ENCODE results near the gene PER2.

The PER2 gene

DNA sequence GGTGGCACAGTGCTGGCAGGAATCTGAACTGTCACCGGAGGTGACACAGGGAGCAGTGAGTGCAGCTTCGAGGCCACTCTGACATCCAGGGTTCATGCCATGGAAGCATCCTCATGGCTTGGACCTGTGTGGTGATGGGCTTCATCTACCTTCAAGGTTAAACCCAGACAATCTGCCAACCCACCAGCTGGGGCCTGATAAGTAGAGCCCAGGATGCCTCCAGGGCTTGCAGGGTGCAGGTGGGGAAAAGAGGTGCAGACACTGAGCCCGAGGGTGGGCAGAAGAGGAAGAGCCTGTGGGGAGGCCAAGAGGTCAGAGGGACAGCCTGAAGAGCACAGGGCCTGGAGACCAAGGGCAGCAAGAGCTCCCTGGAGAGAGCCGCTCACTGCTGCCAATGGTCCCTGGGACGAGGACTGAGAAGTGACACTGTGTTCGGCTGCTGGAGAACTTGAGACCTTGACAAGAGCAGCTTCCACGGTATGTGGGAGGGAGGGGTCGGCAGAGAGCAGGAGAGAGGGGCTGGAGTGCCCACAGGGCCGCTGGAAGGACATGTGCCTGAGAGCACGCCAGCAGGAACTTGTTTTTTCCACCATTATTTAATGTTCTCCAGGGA, 40.5 kb downstream of the PER2 start:
- DNase-seq, result no peak

GRCh38 chr2:238247002-238247822, 41.2 kb downstream of the PER2 start:
- DNase-seq, result no peak

- DNase-seq, result no peak
Measured at GRCh38 chr2:238244151-238244550, 44.3 kb downstream of the PER2 start.

DNA sequence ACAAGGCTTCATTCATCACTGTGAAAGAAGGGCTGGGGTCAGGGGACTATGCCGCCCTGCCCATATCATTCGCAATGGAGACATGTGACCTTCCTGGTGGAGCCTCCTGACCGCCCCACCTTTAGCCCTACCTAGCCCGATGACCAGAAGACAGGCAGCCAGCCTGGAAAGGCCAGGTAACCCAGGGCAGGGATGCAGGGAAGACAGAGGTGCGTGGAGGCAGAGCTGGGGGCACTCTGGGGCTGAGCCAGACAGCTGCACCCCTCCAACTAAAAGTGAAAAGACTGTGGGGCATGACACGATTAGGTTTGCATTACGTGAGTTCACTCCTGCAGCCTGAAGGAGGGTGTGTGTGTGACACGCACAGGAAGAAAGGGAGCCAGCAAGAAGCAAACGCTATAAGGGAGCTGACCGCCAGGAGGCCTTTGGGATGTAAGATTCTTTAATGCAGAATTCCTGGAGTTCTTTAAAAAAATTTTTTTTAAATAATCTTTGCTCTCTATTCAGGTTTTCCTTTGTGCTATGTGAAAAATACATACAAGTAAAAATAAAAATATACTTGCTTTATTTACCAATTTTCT, 44.8 kb downstream of the PER2 start:
- no peak for DNase-seq

DNA sequence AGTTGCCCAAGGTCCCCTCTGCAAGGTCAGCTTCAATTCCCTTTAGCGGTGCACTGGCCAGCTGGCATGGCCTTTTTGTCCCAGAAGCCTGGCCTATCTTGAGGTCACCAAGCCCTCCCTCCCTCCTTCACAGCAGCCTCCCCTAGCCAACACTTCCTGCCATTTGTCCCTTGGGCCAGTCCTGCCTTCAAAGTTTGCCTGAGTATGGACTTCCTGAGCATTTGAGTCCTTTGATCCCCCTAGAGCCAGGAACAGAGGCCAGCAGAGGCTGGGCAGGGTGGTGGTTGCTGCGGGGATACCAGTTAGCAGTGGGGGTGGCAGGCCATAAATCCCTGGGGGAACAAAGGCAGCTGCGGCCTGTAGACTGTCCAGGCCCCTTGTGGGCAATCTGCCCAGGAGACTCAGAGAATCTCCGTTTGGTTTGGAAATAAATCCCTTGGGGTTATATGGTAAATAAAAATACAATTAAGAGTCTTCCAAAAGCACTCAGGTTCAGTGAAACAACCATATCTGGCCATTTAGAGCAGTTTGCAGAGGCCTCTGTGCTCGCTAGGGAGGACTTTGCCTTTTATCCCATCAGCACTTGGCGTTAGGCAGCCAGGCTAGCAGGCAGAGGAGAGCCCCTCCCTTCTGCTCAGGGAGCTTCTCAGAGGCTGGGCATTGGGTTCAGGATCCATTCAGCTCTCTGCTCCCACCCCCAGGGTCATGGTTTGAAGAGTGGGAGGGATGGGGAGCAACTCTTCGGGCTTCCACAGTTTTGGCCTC, 45.5 kb downstream of the PER2 start:
- no peak for DNase-seq

- no peak for DNase-seq
Measured at GRCh38 chr2:238241970-238242369, 46.4 kb downstream of the PER2 start.

DNA sequence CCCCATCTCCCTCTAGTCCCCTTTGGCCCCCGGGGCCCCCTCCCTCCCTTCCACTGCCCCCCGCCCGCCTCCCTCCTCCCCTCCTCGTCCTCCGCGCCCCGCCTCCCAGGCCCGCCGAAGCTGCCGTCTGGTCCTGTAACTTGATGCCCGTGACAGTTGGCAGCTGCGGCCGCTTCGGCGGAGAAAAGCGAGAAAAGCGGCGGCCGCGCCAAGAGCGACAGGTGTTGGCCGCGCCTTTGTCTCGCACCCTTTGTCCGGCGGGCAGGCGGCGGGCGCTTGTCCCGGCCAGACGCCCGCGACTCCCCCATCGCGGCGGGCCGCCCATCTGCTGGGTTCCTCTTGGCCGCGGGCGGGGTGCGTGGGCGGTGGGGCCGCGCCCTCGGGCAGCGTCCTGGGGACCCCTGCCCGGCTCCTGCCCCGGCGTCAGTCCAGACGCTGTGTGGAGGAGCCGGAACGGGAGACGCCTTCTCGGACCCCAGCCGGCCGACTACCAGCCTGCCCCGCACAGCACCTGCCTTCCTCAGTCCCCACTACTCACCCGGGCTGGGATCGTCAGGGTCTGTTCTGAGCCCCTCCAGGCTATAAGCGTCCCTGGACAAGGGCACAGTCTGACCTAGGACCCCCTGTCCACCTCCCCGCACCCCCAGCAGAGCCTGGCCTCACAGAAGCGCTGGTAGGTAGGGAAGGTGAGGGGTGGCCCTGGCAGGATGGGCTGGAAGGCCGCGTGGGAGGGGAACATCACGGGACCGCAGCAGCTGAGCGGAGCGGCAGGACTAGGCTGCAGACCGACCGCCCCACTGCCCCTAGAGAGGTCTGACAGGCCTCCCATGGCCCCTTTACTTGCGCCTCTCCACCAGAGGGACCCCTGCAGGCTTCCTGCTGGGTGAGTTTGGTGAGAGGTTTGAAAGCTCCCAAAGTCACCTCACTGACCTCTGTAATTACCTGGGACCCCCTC, 47.4 kb downstream of the PER2 start:
- peak; percentile 34 for DNase-seq

- peak; percentile 68 for DNase-seq
Measured at GRCh38 chr2:238239863-238240756, 48.3 kb downstream of the PER2 start, which contains the start of gene HES6. Gene HES6 (minus strand): TSS chr2:238240038. CDS start chr2:238239905, 133 bp downstream.

DNA sequence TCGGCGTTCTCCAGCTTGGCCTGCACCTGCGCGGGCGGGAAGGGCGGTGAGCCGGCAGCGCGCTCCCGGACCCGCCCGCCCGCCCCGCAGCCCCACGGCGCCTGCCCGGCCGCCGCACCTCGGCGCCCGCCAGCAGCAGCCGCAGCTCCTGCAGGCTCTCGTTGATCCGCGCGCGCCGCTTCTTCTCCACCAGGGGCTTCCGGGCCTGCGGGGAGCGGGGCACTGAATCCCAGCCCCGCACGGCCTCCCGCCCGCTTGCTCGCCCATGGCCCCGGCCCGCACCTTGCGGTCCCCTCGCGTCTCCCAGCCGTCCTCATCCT, 48.9 kb downstream of the PER2 start:
- DNase-seq, result no peak

GRCh38 chr2:238238766-238239542, 49.5 kb downstream of the PER2 start:
- DNase-seq, result peak; percentile 37

GRCh38 chr2:238238311-238238765, 50.1 kb downstream of the PER2 start:
- no peak for DNase-seq

- no peak for DNase-seq
Measured at GRCh38 chr2:238237431-238238135, 50.8 kb downstream of the PER2 start.

GRCh38 chr2:238236571-238236970, 51.8 kb downstream of the PER2 start:
- DNase-seq, result no peak

DNA sequence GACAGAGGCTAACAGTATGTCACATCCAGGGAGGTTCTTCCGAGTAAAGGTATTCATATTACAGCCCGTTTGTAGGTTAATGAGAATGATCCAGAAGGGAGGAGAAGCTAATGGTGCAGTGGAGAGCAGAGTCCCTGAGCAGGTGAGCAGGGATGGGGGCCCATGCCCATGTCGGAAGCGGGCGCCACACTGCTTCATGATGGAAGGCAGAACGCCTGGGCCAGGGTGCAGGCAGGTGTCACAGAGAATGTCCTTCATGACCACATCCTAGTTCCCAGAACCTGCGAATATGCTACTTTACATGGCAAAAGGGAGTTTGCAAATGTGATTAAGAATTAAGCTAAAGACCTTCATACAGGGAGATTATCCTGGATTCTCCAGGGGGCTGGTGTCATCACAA, 52.6 kb downstream of the PER2 start:
- DNase-seq, result no peak

GRCh38 chr2:238235331-238235732, 53.1 kb downstream of the PER2 start:
- no peak for DNase-seq

DNA sequence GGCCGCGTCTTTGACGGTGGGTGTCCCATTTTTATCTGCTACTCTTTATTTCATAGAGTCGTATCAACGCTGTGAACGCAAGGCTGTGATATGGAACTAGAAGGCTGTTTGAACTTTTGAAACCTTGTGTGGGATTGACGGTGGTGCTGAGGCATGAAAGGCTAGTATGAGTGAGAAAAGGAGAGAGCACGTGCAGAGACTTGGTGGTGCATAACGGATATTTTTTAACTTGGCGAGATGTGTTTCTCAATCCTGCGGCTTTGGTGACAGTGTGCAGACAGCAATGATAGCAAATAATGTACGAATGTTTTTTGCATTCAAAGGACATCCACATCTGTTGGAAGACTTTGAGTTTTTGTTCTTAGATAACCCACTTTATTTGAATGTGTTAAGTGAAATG, 54.8 kb downstream of the PER2 start:
- DNase-seq, result no peak

GRCh38 chr2:238231809-238232208, 56.6 kb downstream of the PER2 start:
- no peak for DNase-seq

GRCh38 chr2:238231251-238231793, 57.1 kb downstream of the PER2 start:
- peak; percentile 63 for DNase-seq

DNA sequence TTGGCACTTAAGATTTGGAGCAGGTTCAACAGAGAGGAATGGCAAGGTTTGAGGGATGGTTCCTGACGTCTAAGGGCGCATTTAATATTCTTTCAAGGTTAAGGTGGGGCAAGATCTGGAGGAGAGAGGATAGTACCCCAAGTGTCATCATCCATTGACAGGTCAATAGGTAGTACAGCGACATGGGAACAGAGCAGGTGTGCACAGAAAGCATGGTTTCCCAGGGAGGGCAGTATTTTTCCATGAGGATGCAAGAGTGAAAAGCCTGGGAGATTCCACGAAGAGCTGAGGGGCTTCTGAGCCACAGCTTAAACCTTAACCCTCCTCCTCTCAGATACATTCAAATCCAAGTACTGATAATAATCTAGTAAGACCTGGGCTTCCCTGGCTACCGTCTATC, 57.7 kb downstream of the PER2 start:
- DNase-seq, result no peak
